ENCODE measurements around the gene JSRP1. TPM values are rescaled to one million over a fixed set of nuclear protein-coding genes. Genes with fewer than 3 reads are reported as not detected.

Gene JSRP1, protein sequence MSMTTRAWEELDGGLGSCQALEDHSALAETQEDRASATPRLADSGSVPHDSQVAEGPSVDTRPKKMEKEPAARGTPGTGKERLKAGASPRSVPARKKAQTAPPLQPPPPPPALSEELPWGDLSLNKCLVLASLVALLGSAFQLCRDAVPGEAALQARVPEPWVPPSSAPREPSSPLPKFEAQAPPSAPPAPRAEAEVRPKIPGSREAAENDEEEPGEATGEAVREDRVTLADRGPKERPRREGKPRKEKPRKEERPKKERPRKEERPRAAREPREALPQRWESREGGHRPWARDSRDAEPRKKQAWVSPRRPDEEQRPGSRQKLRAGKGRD
- total RNA-seq (2014; rRNA removed; shearing (Covaris generic)): not detected in 2 replicates
- polyA plus RNA-seq (2015; cell fraction: cytosol; rRNA removed): not detected in 2 replicates
- not detected in 2 replicates for polyA plus RNA-seq (2015; cell fraction: nucleus; rRNA removed)

DNA sequence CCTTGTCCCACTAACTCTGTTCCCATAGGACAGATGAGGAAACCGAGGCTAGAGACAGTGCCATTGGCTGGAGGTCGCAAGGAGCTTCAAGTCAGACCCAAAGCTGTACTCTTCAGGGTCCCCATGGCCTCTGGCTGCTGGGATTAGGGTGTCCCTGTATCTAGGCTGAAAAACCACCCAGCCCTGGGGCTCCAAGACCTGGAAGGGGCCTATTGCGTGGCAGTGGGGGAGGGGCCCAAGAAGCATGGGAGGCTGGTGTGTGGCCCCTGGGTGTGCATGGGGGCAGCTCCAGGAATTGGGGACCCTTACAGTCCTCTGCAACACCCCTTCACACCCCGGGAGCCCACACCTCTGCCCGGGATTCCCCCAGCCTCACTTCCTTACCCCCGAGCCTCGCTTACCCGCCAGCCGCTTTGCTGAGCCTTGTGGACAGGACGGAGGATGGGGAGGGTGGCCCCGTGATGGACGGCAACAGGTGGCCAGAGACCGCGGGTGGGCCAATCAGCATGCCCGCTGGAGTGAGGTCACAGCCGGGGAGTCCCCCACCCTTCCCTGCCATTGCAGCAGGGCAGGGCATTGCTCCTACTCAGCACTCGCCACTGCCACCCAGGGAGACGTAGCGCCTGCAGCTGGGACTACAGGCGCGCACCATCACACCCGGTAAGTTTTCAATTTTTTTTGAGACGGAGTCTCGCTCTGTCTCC is at the start of gene JSRP1:
TSS of gene JSRP1 (minus strand) at position 436 of the 704 bp plus-strand sequence. CDS start 1,103 bp downstream, outside the sequence.
- no peak for DNase-seq (ENCODE audit: low read depth)

- DNase-seq (ENCODE audit: low read depth): no peak
Observed at GRCh38 chr19:2305452-2306280, 49.4 kb upstream of the JSRP1 start.

GRCh38 chr19:2303211-2303798 is 47.1 kb upstream of the JSRP1 start:
- no peak for DNase-seq (ENCODE audit: low read depth)

- DNase-seq (ENCODE audit: low read depth): no peak
Observed at GRCh38 chr19:2302319-2303210, 46.3 kb upstream of the JSRP1 start.

- no peak for DNase-seq (ENCODE audit: low read depth)
Observed at GRCh38 chr19:2300533-2300932, 44.3 kb upstream of the JSRP1 start.

DNA sequence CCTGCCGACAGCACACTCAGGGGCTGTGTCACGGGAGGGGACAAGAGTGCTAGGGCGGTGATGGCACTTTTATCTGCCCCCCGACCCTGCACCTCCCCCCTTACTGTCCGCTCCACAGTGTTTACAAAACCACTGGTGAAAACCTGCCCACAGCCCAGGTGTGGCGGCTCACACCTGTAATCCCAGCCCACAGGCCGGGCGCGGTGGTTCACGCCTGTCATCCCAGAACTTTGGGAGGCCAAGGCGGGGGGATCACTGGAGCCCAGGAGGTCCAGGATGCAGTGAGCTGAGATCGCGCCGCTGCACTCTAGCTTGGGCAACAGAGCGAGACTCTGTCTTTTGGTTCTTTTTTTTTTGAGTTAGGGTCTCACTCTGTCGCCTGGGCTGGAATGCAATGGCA is 39.9 kb upstream of the JSRP1 start:
- DNase-seq (ENCODE audit: low read depth): no peak

DNA sequence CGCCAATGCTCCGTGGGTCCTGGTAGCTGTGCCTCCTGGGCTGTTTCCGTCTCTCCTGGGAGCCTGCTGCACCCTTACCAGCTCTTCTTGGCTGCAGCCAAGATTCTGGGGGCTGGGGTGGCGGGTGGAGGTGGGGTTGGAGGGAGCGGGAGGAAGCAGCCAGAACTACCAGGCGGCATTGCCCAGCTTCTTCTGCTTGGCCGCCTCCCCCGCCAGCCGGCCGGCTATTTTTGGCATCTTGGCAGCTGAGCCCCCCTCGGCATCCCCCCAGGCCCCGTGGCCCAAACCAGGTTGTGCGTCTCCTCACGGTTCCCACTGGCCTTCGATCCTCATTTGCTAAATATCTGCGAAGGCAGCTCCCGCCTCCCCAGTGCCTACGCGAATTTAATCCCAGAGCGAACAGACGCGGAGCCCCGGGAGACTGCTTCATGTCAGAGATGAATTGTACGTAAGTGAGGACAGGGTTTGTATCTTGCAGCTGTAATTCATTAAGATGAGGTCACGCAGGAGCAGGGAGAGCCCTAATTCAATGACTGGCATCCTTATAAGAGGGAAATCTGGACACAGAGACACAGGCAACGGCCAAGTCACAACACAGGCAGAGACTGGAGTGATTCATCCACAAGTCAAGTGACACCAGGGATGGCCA is 38.6 kb upstream of the JSRP1 start:
- no peak for DNase-seq (ENCODE audit: low read depth)

DNA sequence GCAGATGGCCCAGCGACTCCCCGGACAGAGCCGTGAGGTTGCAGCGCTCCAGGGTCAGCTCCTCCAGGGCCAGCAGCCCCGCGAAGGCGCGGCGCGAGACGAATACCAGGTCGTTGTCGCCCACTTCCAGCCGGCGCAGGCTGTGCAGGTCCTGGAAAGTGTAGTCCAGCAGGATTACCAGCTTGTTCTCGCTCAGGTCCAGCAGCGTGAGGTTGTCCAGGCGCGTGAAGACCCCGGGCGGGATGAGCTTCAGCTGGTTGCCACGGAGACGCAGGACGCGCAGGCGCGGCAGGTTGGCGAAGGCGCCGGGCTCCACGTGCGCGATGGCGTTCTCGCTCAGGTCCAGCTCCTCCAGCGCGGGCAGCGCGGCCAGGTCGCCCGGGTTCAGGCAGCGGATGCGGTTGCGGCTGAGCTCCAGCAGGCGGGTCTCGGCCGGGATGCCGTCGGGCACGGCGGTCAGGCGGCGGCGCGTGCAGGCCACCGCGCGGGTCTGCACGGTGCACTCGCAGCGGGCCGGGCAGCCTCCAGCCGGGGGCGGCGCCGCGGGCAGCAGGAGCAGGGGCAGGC is 35.1 kb upstream of the JSRP1 start:
- DNase-seq (ENCODE audit: low read depth): no peak

DNA sequence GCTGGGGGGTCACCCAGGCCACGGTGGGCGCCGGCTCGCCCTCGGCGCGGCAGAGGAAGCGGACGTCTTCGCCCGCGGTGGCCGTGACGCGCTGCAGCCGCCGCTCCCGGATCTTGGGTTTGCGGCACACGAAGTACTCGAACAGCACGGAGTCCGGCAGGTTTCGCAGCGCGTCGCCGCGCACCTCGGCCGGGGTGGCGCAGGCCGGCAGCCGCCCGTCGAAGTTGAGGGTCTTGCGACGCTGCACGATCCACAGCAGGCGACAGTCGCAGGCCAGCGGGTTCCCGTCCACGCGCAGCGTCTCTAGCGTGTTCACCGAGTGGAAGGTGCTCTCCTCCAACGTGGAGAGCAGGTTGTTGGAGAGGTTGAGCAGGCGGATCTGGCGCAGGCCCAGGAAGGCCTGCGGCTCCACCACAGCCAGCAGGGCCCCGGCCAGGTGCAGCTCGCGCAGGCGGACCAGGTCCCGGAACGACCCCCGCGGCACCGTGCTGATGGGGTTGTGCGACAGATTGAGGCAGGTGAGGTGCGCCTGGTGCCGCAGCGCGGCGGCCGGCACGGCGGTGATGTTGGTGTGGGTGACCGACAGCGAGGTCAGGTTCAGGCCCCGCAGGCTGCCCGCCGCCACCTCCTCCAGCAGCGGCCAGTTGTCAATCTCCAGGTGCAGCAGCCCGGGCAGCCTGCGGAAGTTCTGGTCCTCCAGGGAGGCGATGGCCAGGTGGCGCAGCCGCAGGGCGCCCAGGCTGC is 34.4 kb upstream of the JSRP1 start:
- DNase-seq (ENCODE audit: low read depth): no peak

GRCh38 chr19:2289714-2290435 is 33.7 kb upstream of the JSRP1 start:
- DNase-seq (ENCODE audit: low read depth): no peak

- DNase-seq (ENCODE audit: low read depth): no peak
Observed at GRCh38 chr19:2288818-2289713, 32.8 kb upstream of the JSRP1 start.

GRCh38 chr19:2288338-2288817 is 32.2 kb upstream of the JSRP1 start:
- DNase-seq (ENCODE audit: low read depth): no peak

GRCh38 chr19:2287585-2288337 is 31.5 kb upstream of the JSRP1 start:
- no peak for DNase-seq (ENCODE audit: low read depth)

GRCh38 chr19:2286402-2287140 is 30.4 kb upstream of the JSRP1 start:
- DNase-seq (ENCODE audit: low read depth): no peak

DNA sequence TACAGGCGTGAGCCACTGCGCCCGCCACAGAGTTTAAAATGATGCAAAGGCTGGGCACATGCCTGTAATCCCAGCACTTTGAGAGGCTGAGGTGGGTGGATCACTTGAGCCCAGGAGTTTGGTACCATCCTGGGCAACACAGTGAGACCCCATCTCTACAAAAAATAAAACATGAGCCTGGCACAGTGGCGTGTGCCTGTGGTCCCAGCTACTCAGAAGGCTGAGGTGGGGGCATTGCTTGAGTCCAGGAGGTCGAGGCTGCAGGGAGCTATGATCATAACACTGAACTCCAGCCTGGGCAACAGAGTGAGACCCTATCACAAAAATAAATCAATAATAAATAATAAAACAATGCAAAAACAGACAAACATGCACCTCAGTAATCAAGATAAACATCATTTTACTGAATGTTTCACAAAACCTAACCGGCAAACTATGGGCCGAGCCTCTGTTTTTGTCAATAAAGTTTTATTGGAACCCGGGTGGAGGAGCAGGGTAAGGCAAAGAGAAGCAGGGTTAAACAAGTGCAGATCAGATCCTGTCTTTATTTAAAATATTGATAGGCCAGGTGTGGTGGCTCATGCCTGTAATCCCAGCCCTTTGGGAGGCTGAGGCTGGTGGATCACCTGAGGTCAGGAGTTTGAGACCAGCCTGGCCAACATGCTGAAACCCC is 27.8 kb upstream of the JSRP1 start:
- no peak for DNase-seq (ENCODE audit: low read depth)
